Measurements from ENCODE around the gene LHFPL3.

GRCh38 chr7:104341546-104341945 lies 13.1 kb downstream of the LHFPL3 start:
- peak; percentile 65 for TF ChIP-seq CTCF (conservative IDR thresholded peaks at IDR 0.05; ENCODE audit: low read length)
- no peak for TF ChIP-seq EZH2phosphoT487 (IDR thresholded peaks at IDR 0.05; ENCODE audit: borderline replicate concordance, low read depth, low read length)

Measured in OCI-LY7 (cell line).